Right lobe of liver (tissue), 6 donors: Measurements from ENCODE around the gene TAF3. TPM values are rescaled to one million over a fixed set of nuclear protein-coding genes. Genes with fewer than 3 reads are reported as not detected.

Experiments
- ATAC-seq, 4 donors: fragments of 200-7000 bp; cut with Tn5 transposase; one replicate each; pipeline ENCODE4 v1.9.1; 2020; ENCODE audit warnings: mild to moderate bottlenecking in 4 of 4, moderate library complexity in 4 of 4
- DNase-seq, 3 donors: peaks; one replicate each; pipeline ENCODE4 v3.0.0-alpha.2; 2020
- H3K27ac ChIP-seq, 3 donors: fragments of 200-600 bp; one replicate each; pipeline ENCODE4 v1.8.0; 2022
- H3K27me3 ChIP-seq, 2 donors: fragments of 200-600 bp; one replicate each; pipeline ENCODE4 v1.8.0; 2022
- H3K36me3 ChIP-seq, 4 donors: fragments of 200-600 bp; sonication (generic) in 1 of 4; one replicate each; pipeline versions ENCODE4 v1.5.1 to v1.8.0; 2017 to 2022; ENCODE audit warnings: control low read depth in 1 of 4
- H3K4me1 ChIP-seq, 4 donors: fragments of 200-600 bp; sonication (generic) in 1 of 4; one replicate each; pipeline versions ENCODE4 v1.5.1 to v1.8.0; 2017 to 2022; ENCODE audit warnings: control low read depth in 1 of 4
- H3K4me3 ChIP-seq, 3 donors: fragments of 200-600 bp; one replicate each; pipeline ENCODE4 v1.8.0; 2022
- H3K9me3 ChIP-seq, 4 donors: fragments of 200-600 bp; sonication (generic) in 1 of 4; one replicate each; pipeline versions ENCODE4 v1.5.1 to v1.8.0; 2017 to 2022; ENCODE audit warnings: control low read depth in 1 of 4
- POLR2A ChIP-seq: fragments of 450-650 bp; IDR thresholded peaks from one replicate; pipeline ENCODE4 v1.6.1; 2017; ENCODE audit warnings: antibody characterized with exemption, mild to moderate bottlenecking
- WGBS: methylation state at CpG from one replicate; pipeline ENCODE4 v1.1.6; 2018; ENCODE audit warnings: low coverage, low lambda C conversion rate; ENCODE audit not compliant: insufficient coverage; ENCODE audit errors: missing lambda C conversion rate; 5-methylcytosine and 5-hydroxymethylcytosine counted together
- intact Hi-C, 2 donors: fragments of 100-400 bp; cut with DNase I; formaldehyde crosslinking; loops; one replicate each; pipeline versions ENCODE4 v1.11.2 to v1.14.1; 2022
- total RNA-seq, 6 experiments: library from RNA; depleted of rRNA in 2 of 6; stranded (reverse); fragments of >200 nt in 2 of 6; fragmentation: NEBNext Ultra II Directional in 3 of 6; extraction: Animal tissue kit (Norgen Biotek cat#: 25700) in 3 of 6; gene quantifications; one replicate each; pipeline versions ENCODE4 v1.1.0 to v1.2.4, GENCODE V29; 2016 to 2023
- TF ChIP-seq, protein P1 (sequence below), 4 donors: fragments of 200-600 bp in 3 of 4; fragments of 450-650 bp in 1 of 4; IDR thresholded peaks; one replicate each; pipeline versions ENCODE4 v1.5.1 to v1.8.0; 2016 to 2022; ENCODE audit warnings: antibody characterized with exemption in 4 of 4, mild to moderate bottlenecking in 2 of 4
- donor health status: DM: no; HTN: yes; CAD: no.
- donor health status: DM: no; HTN: no; CAD: no.
- donor health status: DM: no; HTN: no; CAD: no.
- donor health status: DM: no; HTN: yes; CAD: no.
- donor health status: DM: no; HTN: yes; CAD: no.

TAF3 gene
- total RNA-seq, 6 experiments from 2014 or later: 1.9 to 3.5 (median 3.0) TPM

- intact Hi-C loops: no loop called here
Observed at GRCh38 chr10:8041284-8041991, 223.1 kb downstream of the TAF3 start.

GRCh38 chr10:8041992-8042720, 223.9 kb downstream of the TAF3 start:
- Histone ChIP-seq H3K4me3 (no peak overlapping the region), H3K27me3 (peaks cover 21 to 66% of the 10 kb centered on the region in 2 donors), H3K27ac (no peak overlapping the region), H3K36me3 (no peaks in the 10 kb centered on the region), H3K4me1 (peaks cover 0 to 18% (median 3%) of the 10 kb centered on the region in 4 donors), H3K9me3 (no peaks in the 10 kb centered on the region)
- intact Hi-C loops: no loop called here
- DNase-seq: no peak
- ATAC-seq: no peak
- TF ChIP-seq, protein P1, sequence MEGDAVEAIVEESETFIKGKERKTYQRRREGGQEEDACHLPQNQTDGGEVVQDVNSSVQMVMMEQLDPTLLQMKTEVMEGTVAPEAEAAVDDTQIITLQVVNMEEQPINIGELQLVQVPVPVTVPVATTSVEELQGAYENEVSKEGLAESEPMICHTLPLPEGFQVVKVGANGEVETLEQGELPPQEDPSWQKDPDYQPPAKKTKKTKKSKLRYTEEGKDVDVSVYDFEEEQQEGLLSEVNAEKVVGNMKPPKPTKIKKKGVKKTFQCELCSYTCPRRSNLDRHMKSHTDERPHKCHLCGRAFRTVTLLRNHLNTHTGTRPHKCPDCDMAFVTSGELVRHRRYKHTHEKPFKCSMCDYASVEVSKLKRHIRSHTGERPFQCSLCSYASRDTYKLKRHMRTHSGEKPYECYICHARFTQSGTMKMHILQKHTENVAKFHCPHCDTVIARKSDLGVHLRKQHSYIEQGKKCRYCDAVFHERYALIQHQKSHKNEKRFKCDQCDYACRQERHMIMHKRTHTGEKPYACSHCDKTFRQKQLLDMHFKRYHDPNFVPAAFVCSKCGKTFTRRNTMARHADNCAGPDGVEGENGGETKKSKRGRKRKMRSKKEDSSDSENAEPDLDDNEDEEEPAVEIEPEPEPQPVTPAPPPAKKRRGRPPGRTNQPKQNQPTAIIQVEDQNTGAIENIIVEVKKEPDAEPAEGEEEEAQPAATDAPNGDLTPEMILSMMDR (IDR thresholded peaks at IDR 0.05): no peak
- no peak for TF ChIP-seq POLR2A
- WGBS: 8% methylated on average over 16 of the region's 17 CpGs

More at GRCh38 chr10:8041284-8041991, 223.1 kb downstream of the TAF3 start:
- H3K36me3 ChIP-seq: no peaks in the 10 kb centered on the region
- peaks cover 0 to 18% (median 3%) of the 10 kb centered on the region in 4 donors for H3K4me1 ChIP-seq
- DNase-seq (no peak), ATAC-seq (no peak)
- peaks cover 25 to 68% of the 10 kb centered on the region in 2 donors for H3K27me3 ChIP-seq
- H3K4me3 ChIP-seq: no peak overlapping the region
- H3K9me3 ChIP-seq: no peaks in the 10 kb centered on the region
- TF ChIP-seq, protein P1 (IDR thresholded peaks at IDR 0.05): no peak
- TF ChIP-seq POLR2A: no peak
- no peak overlapping the region for H3K27ac ChIP-seq
- 5% methylated on average over 10 of the region's 10 CpGs for WGBS

DNA sequence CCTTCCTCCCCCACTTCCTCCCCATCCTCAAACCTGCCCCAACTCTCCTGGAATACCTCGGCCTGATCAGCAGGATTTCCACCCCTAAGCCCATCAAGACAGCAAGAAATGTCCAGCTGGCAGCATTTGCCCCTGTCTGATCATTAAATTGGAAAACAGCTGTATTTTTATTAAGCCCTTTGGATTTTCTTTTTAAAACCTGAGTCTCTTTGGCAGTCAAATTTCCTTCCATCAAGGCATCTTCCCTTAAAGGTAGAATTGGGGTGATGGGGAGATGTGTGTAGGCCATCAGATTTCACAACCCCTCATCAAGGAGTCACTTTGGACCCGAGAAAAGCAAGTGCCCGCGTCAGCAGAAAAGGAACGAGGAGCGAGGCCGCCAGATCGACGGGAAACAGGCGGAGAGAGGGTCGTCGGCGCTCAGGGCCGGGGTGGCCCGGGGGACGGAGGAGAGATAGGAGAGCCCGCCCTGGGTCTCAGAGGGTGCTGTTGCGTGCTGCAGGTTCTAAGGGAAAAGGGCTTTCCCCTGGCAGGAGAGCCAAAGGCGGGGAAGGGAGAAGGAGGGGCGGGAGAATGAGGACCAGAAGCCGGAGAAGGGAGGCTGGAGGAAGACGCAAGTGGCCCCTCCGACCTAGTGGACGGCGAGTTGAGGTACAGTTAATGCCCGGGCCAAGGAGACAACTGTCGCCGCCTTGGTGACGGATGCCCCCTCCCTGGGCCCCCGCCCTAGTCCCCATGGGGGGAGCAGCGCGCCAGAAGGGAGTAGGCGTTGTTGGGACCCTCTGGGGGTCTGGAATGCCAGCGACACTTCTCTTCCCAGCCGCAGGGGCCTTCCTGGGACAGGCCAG, 224.6 kb downstream of the TAF3 start:
- Histone ChIP-seq H3K27ac (no peak overlapping the region), H3K27me3 (peaks cover 19 to 67% of the 10 kb centered on the region in 2 donors), H3K9me3 (no peaks in the 10 kb centered on the region), H3K4me1 (peaks cover 0 to 13% (median 3%) of the 10 kb centered on the region in 4 donors), H3K4me3 (no peak overlapping the region), H3K36me3 (no peaks in the 10 kb centered on the region)
- no peak for ATAC-seq
- no peak for DNase-seq
- TF ChIP-seq POLR2A: no peak
- TF ChIP-seq, protein P1 (IDR thresholded peaks at IDR 0.05): no peak
- intact Hi-C loops: no loop called here
- WGBS: 5% methylated on average over 19 of the region's 35 CpGs

DNA sequence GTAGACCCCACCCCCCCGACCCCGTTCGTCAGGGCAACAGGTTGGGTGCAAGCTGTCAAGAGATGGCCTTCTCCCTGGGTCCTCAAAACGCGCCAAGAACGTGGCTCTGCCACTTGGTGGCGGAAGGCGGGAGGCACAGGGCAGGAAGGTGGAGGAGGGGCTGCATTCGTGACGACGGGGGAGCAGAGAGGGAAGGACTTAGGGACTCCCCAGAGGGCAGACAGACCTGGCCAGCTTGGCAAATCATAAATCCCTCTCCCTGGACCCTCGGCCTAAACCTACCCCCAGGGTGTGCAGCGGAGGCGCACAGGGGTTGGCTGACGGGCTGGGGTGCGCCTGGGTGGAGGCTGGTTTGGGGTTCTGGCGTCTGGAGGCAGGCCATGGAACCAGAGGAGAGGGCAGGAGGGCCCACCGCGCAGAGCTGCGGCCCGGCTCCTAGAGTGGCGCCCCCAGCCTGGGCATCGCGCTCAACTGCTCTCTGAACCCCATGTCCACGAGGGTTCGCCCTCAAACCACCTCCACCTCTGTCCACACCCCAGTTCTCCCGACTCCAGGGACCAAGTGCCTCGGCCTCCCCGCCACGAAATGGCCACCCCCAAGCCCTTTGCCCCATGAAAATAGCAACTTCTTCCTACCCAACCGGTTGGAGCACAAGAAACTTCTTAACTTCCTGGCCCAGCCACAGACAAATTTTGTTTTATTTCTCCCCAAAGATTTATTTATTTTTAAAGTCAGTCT, 225.4 kb downstream of the TAF3 start:
- H3K4me3 ChIP-seq: no peak overlapping the region
- H3K4me1 ChIP-seq: peaks cover 0 to 13% (median 3%) of the 10 kb centered on the region in 4 donors
- no peaks in the 10 kb centered on the region for H3K36me3 ChIP-seq
- no peak for TF ChIP-seq POLR2A
- TF ChIP-seq, protein P1 (IDR thresholded peaks at IDR 0.05): no peak
- ATAC-seq (no peak), DNase-seq (peak in 1 of 3 donors; percentile 27)
- H3K9me3 ChIP-seq: no peaks in the 10 kb centered on the region
- H3K27ac ChIP-seq: no peak overlapping the region
- WGBS: 9% methylated on average over 3 of the region's 31 CpGs
- intact Hi-C loops: no loop called here
- peaks cover 19 to 68% of the 10 kb centered on the region in 2 donors for H3K27me3 ChIP-seq
